Measurements from ENCODE around the gene C22orf31. TPM values are rescaled to one million over a fixed set of nuclear protein-coding genes. Genes with fewer than 3 reads are reported as not detected.

The C22orf31 gene
- total RNA-seq, 1 experiment from 2014 or later: not detected

Other genes starting within 250 kb of the C22orf31 start
- 7.3 TPM for gene ZNRF3, start 178.3 kb downstream of the C22orf31 start, total RNA-seq (2021; ENCODE audit: unreplicated experiment)
- gene KREMEN1, start 11.2 kb upstream of the C22orf31 start, total RNA-seq (2021; ENCODE audit: unreplicated experiment): 2.2 TPM
- gene EMID1, start 144.1 kb upstream of the C22orf31 start, total RNA-seq (2021; ENCODE audit: unreplicated experiment): 1.1 TPM
- gene RHBDD3, start 206.2 kb upstream of the C22orf31 start, total RNA-seq (2021; ENCODE audit: unreplicated experiment): 49.6 TPM
- 272 TPM for gene EWSR1, start 206.4 kb upstream of the C22orf31 start, total RNA-seq (2021; ENCODE audit: unreplicated experiment)
- gene GAS2L1, start 244.8 kb upstream of the C22orf31 start, total RNA-seq (2021; ENCODE audit: unreplicated experiment): 68.8 TPM

Measured in Panc1 (cell line).